ENCODE results near the gene TNS3. TPM values are rescaled to one million over a fixed set of nuclear protein-coding genes. Genes with fewer than 3 reads are reported as not detected.

TNS3 gene
- total and polyA plus RNA-seq, 2 of the 13 experiments (the other 11 are each of a cell fraction or from before 2014, with no cell fraction given), result 52.9 to 55.7 TPM

- TF ChIP-seq FOXP1 (IDR thresholded peaks at IDR 0.05) (no peak), FOXP1 (CRISPR knock-in tag; IDR thresholded peaks at IDR 0.05) (no peak), TFE3 (CRISPR knock-in tag; IDR thresholded peaks at IDR 0.05) (no peak), CREB3 (CRISPR knock-in tag; IDR thresholded peaks at IDR 0.05) (no peak), ATF3 (CRISPR knock-in tag; IDR thresholded peaks at IDR 0.05) (no peak), EEA1 (CRISPR knock-in tag; IDR thresholded peaks at IDR 0.05; ENCODE audit: borderline replicate concordance) (no peak), HDAC2 (CRISPR knock-in tag; IDR thresholded peaks at IDR 0.05) (no peak)
Observed at GRCh38 chr7:47461161-47461560, 120.8 kb downstream of the TNS3 start (continued).

- 96% methylated on average over 8 of the region's 11 CpGs for WGBS (ENCODE audit: low lambda C conversion rate)
- BruUV-seq (replicated peaks), result no TSS peak
- Histone ChIP-seq H2AFZ (ENCODE audit: low read length) (no peak overlapping the region), H3K4me1 (ENCODE audit: insufficient read depth, low read length) (peaks cover 45% of the 10 kb centered on the region), H4K20me1 (ENCODE audit: insufficient read depth, low read length) (peaks cover 62% of the 10 kb centered on the region), H3K36me3 (replicated peaks in 1 of 2; ENCODE audit: control insufficient read depth in 1 of 2, insufficient read depth in 2 of 2, low read length in 2 of 2) (peaks cover 26 to 40% of the 10 kb centered on the region in 2 experiments; a peak in 4 of 5 replicates), H3K27ac (ENCODE audit: extremely low read length, insufficient read depth, low read length) (no peak overlapping the region), H3K79me2 (ENCODE audit: insufficient read depth, low read length) (peaks cover 94% of the 10 kb centered on the region), H3K27me3 (ENCODE audit: control insufficient read depth in 1 of 2, insufficient read depth in 2 of 2, low read length in 2 of 2) (no peaks in the 10 kb centered on the region), H3K4me3 (replicated peaks in 1 of 3; ENCODE audit: insufficient read depth in 1 of 3, low read depth in 2 of 3, low read length in 3 of 3) (no peak overlapping the region), H3K4me2 (ENCODE audit: low read depth, low read length) (no peak overlapping the region), H3K9ac (ENCODE audit: insufficient read depth, low read depth, low read length) (no peak overlapping the region), H3K9me3 (ENCODE audit: low read length) (no peaks in the 10 kb centered on the region)
- POLR2A ChIA-PET, result interaction anchor here (0.9 to 2.2 kb wide), 2 partner anchors 11 to 15 kb away, joined by 3 to 5 read pairs; no protein-coding TSS in a partner anchor
- intact Hi-C loops (cut with micrococcal nuclease; ENCODE audit: unreplicated experiment), result no loop called here
- no peak for DNase-seq (ENCODE audit: low spot score)
- CTCF ChIA-PET (ENCODE audit: low intra/inter-chr PET ratio, low total read pairs), result no interaction called here
- ATAC-seq, result no peak
- TF ChIP-seq TFDP1 (CRISPR knock-in tag; IDR thresholded peaks at IDR 0.05; ENCODE audit: borderline replicate concordance) (no peak), ELF4 (CRISPR knock-in tag; IDR thresholded peaks at IDR 0.05; ENCODE audit: borderline replicate concordance) (no peak), AGO2 (optimal IDR thresholded peaks at IDR 0.05; ENCODE audit: low read depth, low read length) (peak; percentile 24), ZFAT (CRISPR knock-in tag; conservative IDR thresholded peaks at IDR 0.05) (no peak), TCF12 (IDR thresholded peaks at IDR 0.05) (no peak), TCF12 (CRISPR knock-in tag; IDR thresholded peaks at IDR 0.05) (no peak), ZNF687 (CRISPR knock-in tag; IDR thresholded peaks at IDR 0.05) (0 out of 2 replicates have a peak, but pooled peaks have one; percentile 22)
- in situ Hi-C loops (cut with HindIII; ENCODE audit: extremely low pct_ligation_motif_present, low pct_unique_long_range_greater_than_20kb), result no loop called here
- no peak for FAIRE-seq
Observed at GRCh38 chr7:47460251-47460989, 121.5 kb downstream of the TNS3 start.

All from HepG2 (cell line).